NT2/D1 (cell line): ENCODE data around the gene CLEC6A.
"Not testable (repeated sequence)": the region's sequence is repeated elsewhere in the genome, so short reads cannot be mapped to it uniquely, and the experiment has no call there.

Experiments
- DNase-seq: peaks from one replicate; pipeline ENCODE4 v3.0.0-alpha.2; 2011; ENCODE audit warnings: low read depth, low spot score
- H3K27me3 ChIP-seq: 2 replicates; pipeline ENCODE4 v1.6.0; 2011; ENCODE audit warnings: mild to moderate bottlenecking; ENCODE audit not compliant: insufficient read length, insufficient read depth
- H3K36me3 ChIP-seq: 2 replicates; pipeline ENCODE4 v1.6.1; 2011; ENCODE audit warnings: mild to moderate bottlenecking, low read length, mixed read lengths; ENCODE audit not compliant: insufficient read depth, insufficient read length
- H3K4me1 ChIP-seq: 2 replicates; pipeline ENCODE4 v1.5.1; 2011; ENCODE audit not compliant: insufficient read depth, insufficient read length
- H3K4me3 ChIP-seq: 2 replicates; pipeline ENCODE4 v1.5.1; 2011; ENCODE audit warnings: low read depth; ENCODE audit not compliant: insufficient read length
- H3K9ac ChIP-seq: 2 replicates; pipeline ENCODE4 v1.6.0; 2011; ENCODE audit warnings: low read depth; ENCODE audit not compliant: insufficient read length
- H3K9me3 ChIP-seq: 2 replicates; pipeline ENCODE4 v1.5.1; 2011; ENCODE audit warnings: mild to moderate bottlenecking, low read length; ENCODE audit not compliant: insufficient read depth
- SUZ12 ChIP-seq: IDR thresholded peaks from 2 replicates; pipeline ENCODE4 v1.6.1; 2011; ENCODE audit not compliant: insufficient read length, insufficient read depth; ENCODE audit errors: extremely low read depth
- YY1 ChIP-seq: IDR thresholded peaks from 2 replicates; pipeline ENCODE4 v1.6.1; 2011; ENCODE audit not compliant: insufficient read length, insufficient read depth
- ZNF274 ChIP-seq: IDR thresholded peaks from 2 replicates; pipeline ENCODE4 v1.6.1; 2011; ENCODE audit warnings: mild to moderate bottlenecking, low read depth, low read length

CLEC6A gene

GRCh38 chr12:8455727-8456360, at the start of gene CLEC6A:
Gene CLEC6A (plus strand): TSS chr12:8455962. CDS start chr12:8456112, 150 bp downstream.
- TF ChIP-seq ZNF274 (no peak), YY1 (no peak), SUZ12 (no peak)
- Histone ChIP-seq H3K36me3 (no peaks in the 10 kb centered on the region), H3K27me3 (no peaks in the 10 kb centered on the region), H3K9me3 (peaks cover 26% of the 10 kb centered on the region; the same call in 1 of the 2 replicates), H3K4me3 (no peak within 1 kb of the TSS), H3K9ac (no peak within 1 kb of the TSS), H3K4me1 (no peaks in the 10 kb centered on the region)
- DNase-seq = no peak

- H3K36me3 ChIP-seq, H3K9ac ChIP-seq, DNase-seq: not testable (repeated sequence)
These were observed 36.2 kb upstream of the CLEC6A start for GRCh38 chr12:8419576-8419975.

GRCh38 chr12:8420506-8420905, 35.3 kb upstream of the CLEC6A start:
- no peak for DNase-seq
- TF ChIP-seq ZNF274 = no peak
- TF ChIP-seq SUZ12 = no peak
- TF ChIP-seq YY1 = no peak
- H3K36me3 ChIP-seq = no peaks in the 10 kb centered on the region

More at GRCh38 chr12:8419576-8419975, 36.2 kb upstream of the CLEC6A start:
- H3K4me3 ChIP-seq, H3K27me3 ChIP-seq, H3K9me3 ChIP-seq, H3K4me1 ChIP-seq: not testable (repeated sequence)

GRCh38 chr12:8444536-8445278, 11.1 kb upstream of the CLEC6A start:
- H3K4me1 ChIP-seq, H3K27me3 ChIP-seq, H3K9me3 ChIP-seq, H3K36me3 ChIP-seq, H3K9ac ChIP-seq, DNase-seq, H3K4me3 ChIP-seq: not testable (repeated sequence)

More at GRCh38 chr12:8420506-8420905, 35.3 kb upstream of the CLEC6A start:
- Histone ChIP-seq H3K4me1 (no peaks in the 10 kb centered on the region), H3K27me3 (no peaks in the 10 kb centered on the region), H3K9ac (no peak overlapping the region), H3K4me3 (no peak overlapping the region), H3K9me3 (no peaks in the 10 kb centered on the region)

- no peaks in the 10 kb centered on the region for H3K4me1 ChIP-seq
- H3K27me3 ChIP-seq = no peaks in the 10 kb centered on the region
- H3K4me3 ChIP-seq = no peak overlapping the region
- no peaks in the 10 kb centered on the region for H3K9me3 ChIP-seq
- TF ChIP-seq SUZ12 (no peak), ZNF274 (no peak), YY1 (no peak)
- H3K9ac ChIP-seq = no peak overlapping the region
- no peaks in the 10 kb centered on the region for H3K36me3 ChIP-seq
- DNase-seq = no peak
These were observed 10.0 kb upstream of the CLEC6A start for GRCh38 chr12:8445731-8446130.

GRCh38 chr12:8446642-8447547, 8.9 kb upstream of the CLEC6A start:
- DNase-seq = no peak

GRCh38 chr12:8449355-8449859, 6.4 kb upstream of the CLEC6A start:
- no peaks in the 10 kb centered on the region for H3K36me3 ChIP-seq
- peak overlapping the region; percentile 22 for H3K9ac ChIP-seq
- H3K4me1 ChIP-seq = no peaks in the 10 kb centered on the region
- TF ChIP-seq SUZ12 = no peak
- no peak for TF ChIP-seq YY1
- no peak for TF ChIP-seq ZNF274
- DNase-seq = no peak
- no peaks in the 10 kb centered on the region for H3K27me3 ChIP-seq
- no peak overlapping the region for H3K4me3 ChIP-seq
- H3K9me3 ChIP-seq = peaks cover 12% of the 10 kb centered on the region; the same call in 1 of the 2 replicates

More at GRCh38 chr12:8446642-8447547, 8.9 kb upstream of the CLEC6A start:
- no peaks in the 10 kb centered on the region for H3K27me3 ChIP-seq
- peaks cover 5% of the 10 kb centered on the region; the same call in 1 of the 2 replicates for H3K9me3 ChIP-seq
- no peaks in the 10 kb centered on the region for H3K36me3 ChIP-seq
- H3K4me3 ChIP-seq = no peak overlapping the region
- H3K4me1 ChIP-seq = no peaks in the 10 kb centered on the region
- no peak for TF ChIP-seq ZNF274
- no peak for TF ChIP-seq YY1
- TF ChIP-seq SUZ12 = no peak
- H3K9ac ChIP-seq = no peak overlapping the region
